Mammary epithelial cell (primary cell): ENCODE measurements around the gene MAML3.

Experiments used
- CTCF ChIP-seq, 2 donors: IDR thresholded peaks in 1 of 2; conservative IDR thresholded peaks in 1 of 2; 2 replicates each; pipeline ENCODE4 v1.5.1; 2011 to 2012; ENCODE audit warnings: inconsistent platforms in 2 of 2, low read length in 2 of 2, mild to moderate bottlenecking in 2 of 2, control low read depth in 1 of 2, low read depth in 1 of 2; ENCODE audit not compliant: insufficient read depth in 1 of 2; ENCODE audit errors: extremely low read depth in 1 of 2
- EZH2 ChIP-seq: IDR thresholded peaks from 2 replicates; pipeline ENCODE4 v1.6.1; 2012; ENCODE audit warnings: low read length, inconsistent platforms, borderline replicate concordance

GRCh38 chr4:139674875-139675550, 479.0 kb downstream of the MAML3 start:
- TF ChIP-seq CTCF (conservative IDR thresholded peaks at IDR 0.05 in 1 of 2, IDR thresholded peaks at IDR 0.05 in 1 of 2; ENCODE audit: extremely low read depth in 1 of 2, insufficient read depth in 1 of 2, low read depth in 1 of 2, low read length in 2 of 2), result no peak
- TF ChIP-seq EZH2, result no peak
